Mucosa of gallbladder (tissue), 1 donor: Measurements from ENCODE around the gene CAD. TPM values are rescaled to one million over a fixed set of nuclear protein-coding genes. Genes with fewer than 3 reads are reported as not detected.

Experiments used
- DNase-seq: peaks from one replicate; pipeline ENCODE4 v3.0.0-alpha.2; 2020; ENCODE audit warnings: low spot score
- total RNA-seq: library from RNA; stranded (reverse); gene quantifications from one replicate; pipeline ENCODE4 v1.2.1, GENCODE V29; 2021
- donor health status: DM: no; HTN: no; CAD: no.

Gene CAD
- total RNA-seq, 1 donor from 2014 or later, result 26.7 TPM

DNA sequence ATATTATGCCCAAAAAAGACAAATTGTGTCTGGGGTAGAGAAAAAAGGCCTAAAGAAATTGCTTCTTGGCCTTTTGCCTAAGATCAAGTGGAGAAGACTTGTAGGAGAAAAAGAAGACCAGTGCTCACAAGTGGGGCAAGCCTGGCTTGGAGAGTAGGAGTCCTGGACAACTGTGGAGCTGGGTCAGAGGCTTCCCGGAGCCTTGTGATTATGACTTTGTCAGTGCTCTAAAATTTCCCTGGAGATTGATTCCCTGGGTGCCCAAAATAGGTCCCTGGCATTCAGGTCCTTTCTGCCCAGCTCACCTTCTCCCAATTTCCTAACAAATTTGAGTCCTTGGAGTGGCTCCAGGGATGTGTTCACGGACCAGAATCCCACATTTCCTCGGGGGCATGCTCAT is 64.3 kb downstream of the CAD start:
- DNase-seq, result no peak

DNA sequence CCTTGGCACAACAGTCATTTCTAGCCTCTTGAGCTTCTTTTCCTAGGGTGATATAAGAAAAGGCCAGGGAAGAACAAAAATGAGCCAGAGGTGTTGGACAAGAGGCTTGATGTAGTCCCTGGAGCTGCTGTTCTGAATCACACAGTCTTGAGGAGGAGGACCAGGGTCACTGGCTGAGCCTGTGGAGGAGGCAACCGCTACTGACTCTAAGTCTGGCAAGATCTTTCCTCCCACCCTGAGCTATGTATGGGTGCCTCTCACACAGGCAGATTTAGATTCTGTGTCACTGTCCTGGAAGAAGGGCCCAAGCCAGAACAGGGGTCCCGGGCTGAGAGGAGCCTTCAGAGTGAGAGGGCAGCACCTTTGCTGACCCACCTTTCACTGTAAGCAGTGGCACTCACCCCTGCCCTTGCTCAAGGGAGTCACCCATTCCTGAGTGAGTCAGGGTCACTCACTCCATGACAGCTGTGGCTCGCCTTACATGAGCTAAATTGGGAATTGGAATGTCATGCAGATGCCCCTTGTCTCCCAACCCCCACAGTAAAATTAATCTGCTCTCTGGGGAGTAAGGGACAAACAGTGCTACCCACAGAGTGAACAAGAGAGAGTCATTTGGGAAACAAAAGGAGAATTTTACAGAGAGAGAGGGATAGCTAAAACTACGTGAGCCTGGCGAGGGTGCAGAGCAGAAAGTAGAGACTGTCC is 64.8 kb downstream of the CAD start, which contains the start of gene TRIM54:
Gene TRIM54 (plus strand): TSS at position 575 of the 705 bp plus-strand sequence. CDS start 303 bp downstream, outside the sequence.
- DNase-seq, result no peak

DNA sequence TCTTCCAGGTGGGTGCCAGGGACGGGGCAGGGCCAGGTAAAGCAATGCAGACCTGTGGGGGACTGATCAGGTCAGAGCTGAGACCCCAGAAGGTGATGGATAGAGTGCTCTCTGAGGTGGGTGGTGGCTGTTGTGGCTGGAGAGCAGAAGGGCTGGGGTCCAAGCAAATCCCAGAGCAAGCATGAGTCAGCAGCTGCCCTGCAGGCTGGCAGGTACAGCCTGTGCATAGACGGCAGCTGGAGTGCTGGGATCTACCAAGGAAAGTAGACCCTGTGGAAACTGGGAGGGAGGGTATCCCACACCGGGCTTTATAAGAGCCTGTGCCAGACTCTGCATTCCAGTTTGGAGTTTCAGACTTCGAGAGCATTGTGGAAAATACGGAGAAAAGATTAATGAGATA is 65.7 kb downstream of the CAD start:
- DNase-seq, result no peak

DNA sequence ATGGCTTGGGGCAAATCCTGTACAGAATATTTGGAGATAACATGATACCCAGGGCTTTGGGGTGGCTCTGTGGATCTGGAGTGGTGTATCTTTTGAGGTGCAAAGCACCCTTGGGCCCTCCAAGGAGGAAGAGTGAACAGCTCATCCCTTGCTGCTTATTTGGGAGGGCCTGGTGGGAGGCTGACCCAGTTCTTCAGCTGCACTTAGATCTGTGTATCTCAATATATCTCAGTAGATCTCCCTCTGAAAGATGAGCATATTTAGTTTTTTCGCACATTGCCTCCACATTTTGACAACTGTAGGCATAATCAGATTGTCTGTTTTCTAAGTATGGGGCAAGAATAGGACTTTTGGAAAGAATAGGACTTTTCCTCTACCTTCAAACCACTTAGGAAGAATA is 67.8 kb downstream of the CAD start:
- DNase-seq, result no peak

DNA sequence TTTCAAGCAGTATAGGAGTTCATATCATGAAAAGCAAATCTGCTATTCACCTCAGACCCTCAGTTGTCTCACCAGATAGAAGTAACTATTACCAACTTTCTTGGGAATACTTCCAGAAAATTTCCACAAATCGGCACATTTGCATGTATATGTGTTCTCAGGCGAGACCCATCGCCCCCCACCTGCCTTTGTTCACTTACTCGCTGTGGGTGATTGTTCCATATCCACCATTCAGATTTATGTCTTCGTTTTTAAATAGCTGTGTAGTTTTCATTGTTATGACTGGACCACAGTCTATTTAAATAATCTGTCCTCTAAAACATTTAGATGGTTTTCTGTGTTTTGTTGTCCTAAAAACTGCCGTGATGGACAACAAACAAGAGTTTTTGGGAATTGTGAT is 68.3 kb downstream of the CAD start:
- no peak for DNase-seq

DNA sequence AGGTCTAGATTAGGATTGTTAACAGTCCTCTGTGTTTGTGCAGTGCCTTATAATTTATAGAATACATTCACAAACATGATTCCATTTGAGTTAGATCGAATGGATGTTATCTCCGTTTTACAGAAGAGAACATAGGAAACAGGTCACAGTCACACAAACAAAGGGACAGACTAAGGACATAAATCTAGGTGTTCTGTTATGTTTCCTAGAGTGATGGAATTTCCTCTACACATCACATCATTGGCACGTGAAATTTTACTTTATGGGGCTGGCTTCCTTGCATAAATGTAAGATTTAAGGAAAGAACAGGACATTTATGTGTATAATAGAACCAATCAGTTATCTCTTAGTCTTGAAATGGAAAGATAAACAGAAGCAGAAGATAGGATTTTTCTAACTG is 71.4 kb downstream of the CAD start:
- no peak for DNase-seq

DNA sequence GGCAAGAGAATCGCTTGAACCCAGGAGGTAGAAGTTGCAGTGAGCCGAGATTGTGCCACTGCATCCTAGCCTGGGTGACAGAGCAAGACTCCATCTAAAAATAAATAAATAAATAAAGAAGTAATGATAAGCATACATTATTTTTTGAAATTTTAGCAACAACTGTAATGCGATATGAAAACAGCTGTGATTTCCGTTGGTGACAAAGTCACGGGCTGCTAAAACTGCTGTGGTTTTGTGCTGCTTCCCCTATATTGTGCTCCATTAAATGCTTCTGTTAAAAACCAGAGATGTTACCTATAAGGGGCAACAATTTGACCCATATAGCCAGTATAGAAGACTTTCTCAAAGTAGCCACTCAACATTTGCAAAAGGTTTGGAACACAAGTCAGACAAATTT is 73.4 kb downstream of the CAD start:
- DNase-seq, result no peak

DNA sequence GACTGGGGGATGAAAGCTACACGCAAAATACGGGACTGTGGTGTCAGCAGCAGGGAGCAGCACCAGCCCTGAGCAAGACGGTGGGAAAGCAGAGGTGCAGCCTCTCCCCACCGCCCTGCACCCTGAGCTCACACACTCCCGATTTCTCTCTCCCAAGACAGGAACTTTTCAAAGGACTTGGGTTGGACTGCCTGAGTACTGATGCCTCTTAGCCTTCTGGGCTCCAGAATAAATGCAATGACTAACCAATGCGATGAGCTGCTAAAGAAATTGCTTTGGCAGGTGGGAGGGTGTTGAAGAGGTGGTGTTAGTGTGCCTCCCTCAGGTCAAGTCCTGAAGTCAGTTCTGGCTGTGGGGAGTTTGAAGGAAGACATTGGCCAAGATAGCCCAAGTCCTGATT is 74.7 kb downstream of the CAD start:
- no peak for DNase-seq

Other genes starting within 250 kb of the CAD start
- 25.2 TPM for gene MAPRE3, start 246.7 kb upstream of the CAD start, total RNA-seq
- gene TMEM214, start 184.4 kb upstream of the CAD start, total RNA-seq, result 80.0 TPM
- 27.9 TPM for gene AGBL5, start 165.7 kb upstream of the CAD start, total RNA-seq
- gene OST4, start 145.7 kb upstream of the CAD start, total RNA-seq, result 323 TPM
- 210 TPM for gene EMILIN1, start 138.8 kb upstream of the CAD start, total RNA-seq
- gene KHK, start 130.6 kb upstream of the CAD start, total RNA-seq, result 6.1 TPM
- 1.1 TPM for gene CGREF1, start 98.2 kb upstream of the CAD start, total RNA-seq
- 0.37 TPM for gene ABHD1, start 93.6 kb upstream of the CAD start, total RNA-seq
- gene PREB, start 82.7 kb upstream of the CAD start, total RNA-seq, result 51.3 TPM
- not detected for gene PRR30, start 78.0 kb upstream of the CAD start, total RNA-seq
- 0.12 TPM for gene TCF23, start 68.4 kb upstream of the CAD start, total RNA-seq
- 104 TPM for gene ATRAID, start 5.3 kb upstream of the CAD start, total RNA-seq
- 24.9 TPM for gene SLC5A6, start 5.1 kb upstream of the CAD start, total RNA-seq
- not detected for gene SLC30A3, start 45.7 kb downstream of the CAD start, total RNA-seq
- gene DNAJC5G, start 58.1 kb downstream of the CAD start, total RNA-seq, result not detected
- gene TRIM54, start 65.1 kb downstream of the CAD start, total RNA-seq, result 0.26 TPM
- gene UCN, start 91.1 kb downstream of the CAD start, total RNA-seq, result 3.1 TPM
- 62.6 TPM for gene MPV17, start 105.7 kb downstream of the CAD start, total RNA-seq
- 49.5 TPM for gene GTF3C2, start 139.4 kb downstream of the CAD start, total RNA-seq
- 32.3 TPM for gene EIF2B4, start 153.0 kb downstream of the CAD start, total RNA-seq
- gene SNX17, start 153.2 kb downstream of the CAD start, total RNA-seq, result 105 TPM
- gene ZNF513, start 163.4 kb downstream of the CAD start, total RNA-seq, result 25.6 TPM
- gene PPM1G, start 192.2 kb downstream of the CAD start, total RNA-seq, result 56.7 TPM
- gene NRBP1, start 211.3 kb downstream of the CAD start, total RNA-seq, result 90.1 TPM
- 65.7 TPM for gene KRTCAP3, start 225.0 kb downstream of the CAD start, total RNA-seq